DOHH2 (cell line): Measurements from ENCODE around the gene ABTB2.

Source experiments
- H3F3A ChIP-seq: fragments of 200-600 bp; sonication (generic), shearing (Covaris generic); 2 replicates; pipeline ENCODE4 v1.6.0; 2016; ENCODE audit warnings: antibody characterized with exemption, mild to moderate bottlenecking; ENCODE audit not compliant: control insufficient read depth, insufficient read depth
- H3K27ac ChIP-seq: fragments of 200-600 bp; sonication (generic); 2 replicates; pipeline ENCODE4 v1.5.1; 2014; ENCODE audit warnings: low read depth, mild to moderate bottlenecking, low read length, moderate library complexity
- H3K27me3 ChIP-seq: fragments of 200-600 bp; sonication (generic); 2 replicates; pipeline ENCODE4 v1.6.1; 2014; ENCODE audit warnings: mild to moderate bottlenecking, low read length, mixed read lengths; ENCODE audit not compliant: control insufficient read depth
- H3K36me3 ChIP-seq: fragments of 200-600 bp; sonication (generic); 2 replicates; pipeline ENCODE4 v1.6.1; 2014; ENCODE audit warnings: mild to moderate bottlenecking, low read length, moderate library complexity, mixed read lengths; ENCODE audit not compliant: control insufficient read depth
- H3K4me1 ChIP-seq: fragments of 200-600 bp; sonication (generic); 2 replicates; pipeline ENCODE4 v1.6.1; 2014; ENCODE audit warnings: mild to moderate bottlenecking, low read length, mixed read lengths; ENCODE audit not compliant: control insufficient read depth
- H3K4me2 ChIP-seq: fragments of 200-600 bp; sonication (generic); 2 replicates; pipeline ENCODE4 v1.6.0; 2014; ENCODE audit warnings: mild to moderate bottlenecking, low read length, moderate library complexity
- H3K4me3 ChIP-seq: fragments of 200-600 bp; sonication (generic); 2 replicates; pipeline ENCODE4 v1.5.1; 2014; ENCODE audit warnings: mild to moderate bottlenecking, low read length, mixed read lengths
- H3K79me2 ChIP-seq: fragments of 200-600 bp; sonication (generic); 2 replicates; pipeline ENCODE4 v1.6.1; 2014; ENCODE audit warnings: mild to moderate bottlenecking, low read length, mixed read lengths; ENCODE audit not compliant: control insufficient read depth
- H3K9me2 ChIP-seq: fragments of 200-600 bp; sonication (generic); replicated peaks from 2 replicates; pipeline ENCODE4 v1.6.1; 2014; ENCODE audit warnings: mild to moderate bottlenecking, low read length, mixed read lengths; ENCODE audit not compliant: control insufficient read depth
- H3K9me3 ChIP-seq: fragments of 200-600 bp; sonication (generic); 2 replicates; pipeline ENCODE4 v1.6.1; 2014; ENCODE audit warnings: antibody characterized with exemption, low read length, mixed read lengths; ENCODE audit not compliant: control insufficient read depth, insufficient read depth
- H4K20me1 ChIP-seq: fragments of 200-600 bp; sonication (generic); 2 replicates; pipeline ENCODE4 v1.6.0; 2014; ENCODE audit warnings: low read depth, mild to moderate bottlenecking, antibody characterized with exemption, low read length, moderate library complexity; ENCODE audit not compliant: control insufficient read depth, insufficient read depth
- CTCF ChIP-seq: fragments of 200-600 bp; sonication (generic); IDR thresholded peaks from one replicate; pipeline ENCODE4 v1.5.1; 2014; ENCODE audit warnings: antibody characterized with exemption, mild to moderate bottlenecking, low read depth, low read length; ENCODE audit not compliant: poor library complexity, severe bottlenecking
- EZH2phosphoT487 ChIP-seq: fragments of 200-600 bp; sonication (generic); IDR thresholded peaks from 2 replicates; pipeline ENCODE4 v1.6.1; 2017; ENCODE audit warnings: borderline replicate concordance, mild to moderate bottlenecking, antibody characterized with exemption, low read length, moderate library complexity, mixed read lengths

The ABTB2 gene

GRCh38 chr11:34201129-34201528, 156.7 kb downstream of the ABTB2 start:
- Histone ChIP-seq H3K27ac (no peak overlapping the region), H3K4me1 (peaks cover 11% of the 10 kb centered on the region), H3K9me2 (no peaks in the 10 kb centered on the region), H3K36me3 (no peaks in the 10 kb centered on the region), H3K4me2 (no peak overlapping the region), H3F3A (no peaks in the 10 kb centered on the region), H4K20me1 (no peaks in the 10 kb centered on the region), H3K27me3 (no peaks in the 10 kb centered on the region), H3K9me3 (no peaks in the 10 kb centered on the region), H3K4me3 (no peak overlapping the region), H3K79me2 (no peaks in the 10 kb centered on the region)
- TF ChIP-seq CTCF (no peak), EZH2phosphoT487 (no peak)

GRCh38 chr11:34199525-34199924, 158.3 kb downstream of the ABTB2 start:
- H3K4me2 ChIP-seq = no peak overlapping the region
- H3K9me2 ChIP-seq = no peaks in the 10 kb centered on the region
- TF ChIP-seq EZH2phosphoT487 = no peak
- H4K20me1 ChIP-seq = no peaks in the 10 kb centered on the region
- no peaks in the 10 kb centered on the region for H3K27me3 ChIP-seq
- no peak overlapping the region for H3K27ac ChIP-seq
- H3K4me3 ChIP-seq = no peak overlapping the region
- peaks cover 11% of the 10 kb centered on the region for H3K4me1 ChIP-seq
- H3K36me3 ChIP-seq = no peaks in the 10 kb centered on the region
- H3F3A ChIP-seq = no peaks in the 10 kb centered on the region
- no peaks in the 10 kb centered on the region for H3K9me3 ChIP-seq
- H3K79me2 ChIP-seq = no peaks in the 10 kb centered on the region

- Histone ChIP-seq H3K36me3 (no peaks in the 10 kb centered on the region), H3F3A (no peaks in the 10 kb centered on the region), H3K4me1 (peaks cover 8% of the 10 kb centered on the region), H3K4me2 (no peak overlapping the region), H3K79me2 (no peaks in the 10 kb centered on the region), H3K27ac (no peak overlapping the region), H3K27me3 (no peaks in the 10 kb centered on the region), H3K9me3 (no peaks in the 10 kb centered on the region), H4K20me1 (no peaks in the 10 kb centered on the region), H3K9me2 (no peaks in the 10 kb centered on the region), H3K4me3 (no peak overlapping the region)
- no peak for TF ChIP-seq CTCF
- no peak for TF ChIP-seq EZH2phosphoT487
Measured at GRCh38 chr11:34198523-34198922, 159.3 kb downstream of the ABTB2 start.

GRCh38 chr11:34197256-34197655, 160.6 kb downstream of the ABTB2 start:
- no peak overlapping the region for H3K27ac ChIP-seq
- H3K9me3 ChIP-seq = no peaks in the 10 kb centered on the region
- TF ChIP-seq EZH2phosphoT487 (no peak), CTCF (no peak)
- no peak overlapping the region for H3K4me3 ChIP-seq
- no peak overlapping the region for H3K4me2 ChIP-seq
- no peaks in the 10 kb centered on the region for H3K9me2 ChIP-seq
- no peaks in the 10 kb centered on the region for H3K4me1 ChIP-seq
- no peaks in the 10 kb centered on the region for H3K27me3 ChIP-seq
- H4K20me1 ChIP-seq = no peaks in the 10 kb centered on the region
- H3K79me2 ChIP-seq = no peaks in the 10 kb centered on the region
- H3K36me3 ChIP-seq = no peaks in the 10 kb centered on the region
- no peaks in the 10 kb centered on the region for H3F3A ChIP-seq
